ENCODE results near the gene RPS6KB2. TPM values are rescaled to one million over a fixed set of nuclear protein-coding genes. Genes with fewer than 3 reads are reported as not detected.

The RPS6KB2 gene
- total and polyA plus RNA-seq, 5 donors from 2014 or later, result 44.4 to 66.0 (median 51.4) TPM

- peaks cover 15 to 93% (median 46%) of the 10 kb centered on the region in 4 donors for H3K4me1 Mint-ChIP-seq
- peaks cover 96% of the 10 kb centered on the region for H3K4me1 ChIP-seq (ENCODE audit: control insufficient read depth, insufficient read depth, low read length, poor library complexity, severe bottlenecking)
- ATAC-seq (ENCODE audit: low read depth in 2 of 2) (no peak), DNase-seq (no peak)
- H3K27ac Mint-ChIP-seq, result peak overlapping the region; percentile 94 to 99 (median 95)
- H3K36me3 ChIP-seq (ENCODE audit: control insufficient read depth, insufficient read depth, low read length), result peaks cover 20% of the 10 kb centered on the region
- no peaks in the 10 kb centered on the region for H3K9me3 Mint-ChIP-seq
- H3K27ac ChIP-seq (ENCODE audit: insufficient read depth, low read length, poor library complexity, severe bottlenecking), result peak overlapping the region; percentile 87
- peak overlapping the region; percentile 89 to 99 (median 94) for H3K4me3 Mint-ChIP-seq
- H3K9me3 ChIP-seq (ENCODE audit: control insufficient read depth in 2 of 2, low read length in 2 of 2), result no peaks in the 10 kb centered on the region
- no peaks in the 10 kb centered on the region for H3K27me3 ChIP-seq (ENCODE audit: control insufficient read depth, insufficient read depth, low read length)
- no peak overlapping the region for H3K4me3 ChIP-seq (ENCODE audit: low read depth, low read length)
- H3K36me3 Mint-ChIP-seq, result peaks cover 16% of the 10 kb centered on the region
- H3K27me3 Mint-ChIP-seq, result no peaks in the 10 kb centered on the region
Measured at GRCh38 chr11:67410369-67410831, 17.9 kb upstream of the RPS6KB2 start.

DNA sequence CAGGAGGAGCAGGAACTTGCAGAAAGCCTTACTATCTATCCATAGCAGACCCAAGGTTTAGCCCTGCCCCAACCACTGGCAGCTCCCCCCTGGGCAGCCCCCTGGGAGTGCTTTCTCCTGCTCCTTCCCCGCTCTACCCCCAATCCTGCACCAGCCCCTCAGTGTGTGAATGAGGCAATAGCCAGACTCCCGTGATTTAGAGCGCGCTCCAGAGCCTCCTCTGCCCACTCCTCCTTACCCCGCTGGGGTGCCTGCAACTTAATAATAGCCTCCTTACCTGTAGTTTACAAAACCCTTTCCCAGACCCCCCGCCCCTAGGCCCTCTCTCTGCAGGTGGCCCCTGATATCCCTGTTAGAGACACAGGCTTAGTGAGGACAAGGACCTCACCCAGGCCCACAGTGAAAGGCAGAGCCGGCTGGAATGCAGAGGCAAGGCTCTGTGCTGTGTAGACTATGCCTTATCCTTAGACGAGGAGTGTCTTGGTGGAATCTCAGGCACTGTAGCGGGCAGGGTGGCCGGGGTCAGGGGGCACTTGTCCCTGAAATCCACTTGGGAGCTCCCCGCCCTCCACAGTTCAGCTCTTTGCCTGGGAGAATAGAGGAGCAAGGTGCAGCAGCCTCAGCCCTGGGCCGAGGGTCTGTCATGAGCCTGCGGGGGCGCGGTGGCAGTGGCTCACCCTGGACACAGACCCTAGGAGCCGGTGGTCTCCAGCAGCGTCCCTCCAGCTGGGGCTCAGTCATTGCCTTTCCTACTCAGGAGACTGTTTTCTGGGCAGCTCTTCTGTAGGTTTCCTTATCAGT, 17.1 kb upstream of the RPS6KB2 start:
- H3K36me3 Mint-ChIP-seq, result peaks cover 15% of the 10 kb centered on the region
- Histone ChIP-seq H3K27ac (ENCODE audit: insufficient read depth, low read length, poor library complexity, severe bottlenecking) (peak overlapping the region; percentile 57), H3K36me3 (ENCODE audit: control insufficient read depth, insufficient read depth, low read length) (peaks cover 15% of the 10 kb centered on the region), H3K9me3 (ENCODE audit: control insufficient read depth in 2 of 2, low read length in 2 of 2) (no peaks in the 10 kb centered on the region), H3K4me3 (ENCODE audit: low read depth, low read length) (no peak overlapping the region), H3K4me1 (ENCODE audit: control insufficient read depth, insufficient read depth, low read length, poor library complexity, severe bottlenecking) (peaks cover 93% of the 10 kb centered on the region), H3K27me3 (ENCODE audit: control insufficient read depth, insufficient read depth, low read length) (no peaks in the 10 kb centered on the region)
- DNase-seq (no peak), ATAC-seq (ENCODE audit: low read depth in 2 of 2) (no peak)
- peak overlapping the region; percentile 55 to 99 (median 94) for H3K4me3 Mint-ChIP-seq
- no peaks in the 10 kb centered on the region for H3K9me3 Mint-ChIP-seq
- no peaks in the 10 kb centered on the region for H3K27me3 Mint-ChIP-seq
- H3K4me1 Mint-ChIP-seq, result peaks cover 15 to 88% (median 46%) of the 10 kb centered on the region in 4 donors
- H3K27ac Mint-ChIP-seq, result peak overlapping the region; percentile 25 to 95 (median 92)

DNA sequence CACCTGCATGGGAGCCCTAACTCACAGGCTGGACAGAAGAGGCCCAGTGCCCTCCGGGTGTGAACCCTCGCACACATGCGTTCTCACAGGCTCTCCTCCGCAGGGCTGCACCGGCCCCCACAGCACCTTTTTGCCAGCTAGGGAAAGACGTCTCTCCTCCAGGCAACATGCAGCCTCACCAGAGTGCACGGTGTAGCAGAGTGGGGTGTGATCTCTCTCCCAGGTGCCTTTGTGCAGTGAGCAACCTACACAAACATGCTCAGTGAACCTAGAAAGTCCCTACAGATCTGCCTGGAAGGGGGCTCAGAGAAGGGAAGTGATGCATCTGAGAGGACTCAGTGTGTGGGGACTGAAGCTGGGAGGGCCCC, 16.5 kb upstream of the RPS6KB2 start:
- Mint-ChIP-seq H3K27ac (peak overlapping the region in 2 of 3 donors; percentile 92 to 95), H3K9me3 (no peaks in the 10 kb centered on the region), H3K4me3 (peak overlapping the region in 3 of 4 donors; percentile 36 to 97 (median 43)), H3K36me3 (peaks cover 15% of the 10 kb centered on the region), H3K27me3 (no peaks in the 10 kb centered on the region), H3K4me1 (peaks cover 18 to 90% (median 48%) of the 10 kb centered on the region in 4 donors)
- H3K4me1 ChIP-seq (ENCODE audit: control insufficient read depth, insufficient read depth, low read length, poor library complexity, severe bottlenecking), result peaks cover 93% of the 10 kb centered on the region
- ATAC-seq (ENCODE audit: low read depth in 2 of 2) (no peak), DNase-seq (no peak)
- no peaks in the 10 kb centered on the region for H3K27me3 ChIP-seq (ENCODE audit: control insufficient read depth, insufficient read depth, low read length)
- no peak overlapping the region for H3K4me3 ChIP-seq (ENCODE audit: low read depth, low read length)
- no peaks in the 10 kb centered on the region for H3K9me3 ChIP-seq (ENCODE audit: control insufficient read depth in 2 of 2, low read length in 2 of 2)
- peaks cover 12% of the 10 kb centered on the region for H3K36me3 ChIP-seq (ENCODE audit: control insufficient read depth, insufficient read depth, low read length)
- peak overlapping the region; percentile 57 for H3K27ac ChIP-seq (ENCODE audit: insufficient read depth, low read length, poor library complexity, severe bottlenecking)

- H3K27me3 Mint-ChIP-seq, result no peaks in the 10 kb centered on the region
- Histone ChIP-seq H3K27ac (ENCODE audit: insufficient read depth, low read length, poor library complexity, severe bottlenecking) (peak overlapping the region; percentile 35), H3K9me3 (ENCODE audit: control insufficient read depth in 2 of 2, low read length in 2 of 2) (no peaks in the 10 kb centered on the region), H3K4me1 (ENCODE audit: control insufficient read depth, insufficient read depth, low read length, poor library complexity, severe bottlenecking) (peaks cover 93% of the 10 kb centered on the region), H3K27me3 (ENCODE audit: control insufficient read depth, insufficient read depth, low read length) (no peaks in the 10 kb centered on the region), H3K36me3 (ENCODE audit: control insufficient read depth, insufficient read depth, low read length) (peaks cover 7% of the 10 kb centered on the region), H3K4me3 (ENCODE audit: low read depth, low read length) (no peak overlapping the region)
- peak overlapping the region; percentile 65 to 95 (median 79) for H3K27ac Mint-ChIP-seq
- peak overlapping the region; percentile 24 to 97 (median 64) for H3K4me3 Mint-ChIP-seq
- DNase-seq (no peak), ATAC-seq (ENCODE audit: low read depth in 2 of 2) (no peak)
- H3K9me3 Mint-ChIP-seq, result no peaks in the 10 kb centered on the region
- peaks cover 12 to 88% (median 42%) of the 10 kb centered on the region in 4 donors for H3K4me1 Mint-ChIP-seq
- peaks cover 8% of the 10 kb centered on the region for H3K36me3 Mint-ChIP-seq
Measured at GRCh38 chr11:67412495-67413179, 15.7 kb upstream of the RPS6KB2 start.

DNA sequence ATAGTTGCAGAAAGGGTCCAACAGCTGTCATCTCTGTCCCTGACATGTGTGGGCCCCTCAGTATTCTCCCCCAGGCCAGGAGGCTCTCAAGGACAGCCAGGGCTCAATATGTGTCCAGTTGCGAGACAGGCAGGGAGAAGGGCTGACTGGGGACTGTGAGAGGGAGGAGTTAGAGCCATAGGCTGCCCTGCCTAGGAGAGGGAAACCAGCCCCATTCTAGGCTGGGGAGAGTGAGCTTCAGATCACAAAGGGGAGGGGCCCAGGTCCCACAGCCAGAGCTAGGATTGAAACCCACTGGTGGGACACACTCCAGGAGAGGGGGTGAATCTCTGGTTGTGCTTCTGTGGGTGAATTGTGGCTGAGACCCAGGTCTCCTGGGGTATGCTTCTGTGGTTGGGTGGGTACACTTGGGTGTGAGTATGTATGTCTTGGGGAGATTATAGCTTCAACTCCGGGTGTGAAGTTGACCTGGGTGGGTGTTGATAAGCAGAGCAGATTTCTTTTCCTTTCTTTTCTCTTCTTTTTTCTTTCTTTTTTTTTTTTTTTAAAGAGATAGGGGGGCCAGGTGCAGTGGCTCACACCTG, 14.9 kb upstream of the RPS6KB2 start:
- no peaks in the 10 kb centered on the region for H3K27me3 Mint-ChIP-seq
- peak overlapping the region; percentile 62 to 66 (median 65) for H3K27ac Mint-ChIP-seq
- Histone ChIP-seq H3K27me3 (ENCODE audit: control insufficient read depth, insufficient read depth, low read length) (no peaks in the 10 kb centered on the region), H3K4me1 (ENCODE audit: control insufficient read depth, insufficient read depth, low read length, poor library complexity, severe bottlenecking) (peaks cover 93% of the 10 kb centered on the region), H3K36me3 (ENCODE audit: control insufficient read depth, insufficient read depth, low read length) (peaks cover 4% of the 10 kb centered on the region), H3K4me3 (ENCODE audit: low read depth, low read length) (no peak overlapping the region), H3K27ac (ENCODE audit: insufficient read depth, low read length, poor library complexity, severe bottlenecking) (peak overlapping the region; percentile 35), H3K9me3 (ENCODE audit: control insufficient read depth in 2 of 2, low read length in 2 of 2) (no peaks in the 10 kb centered on the region)
- H3K4me3 Mint-ChIP-seq, result peak overlapping the region; percentile 12 to 97 (median 58)
- H3K36me3 Mint-ChIP-seq, result peaks cover 6% of the 10 kb centered on the region
- H3K9me3 Mint-ChIP-seq, result no peaks in the 10 kb centered on the region
- ATAC-seq (ENCODE audit: low read depth in 2 of 2) (no peak), DNase-seq (no peak)
- peaks cover 5 to 88% (median 36%) of the 10 kb centered on the region in 4 donors for H3K4me1 Mint-ChIP-seq

DNA sequence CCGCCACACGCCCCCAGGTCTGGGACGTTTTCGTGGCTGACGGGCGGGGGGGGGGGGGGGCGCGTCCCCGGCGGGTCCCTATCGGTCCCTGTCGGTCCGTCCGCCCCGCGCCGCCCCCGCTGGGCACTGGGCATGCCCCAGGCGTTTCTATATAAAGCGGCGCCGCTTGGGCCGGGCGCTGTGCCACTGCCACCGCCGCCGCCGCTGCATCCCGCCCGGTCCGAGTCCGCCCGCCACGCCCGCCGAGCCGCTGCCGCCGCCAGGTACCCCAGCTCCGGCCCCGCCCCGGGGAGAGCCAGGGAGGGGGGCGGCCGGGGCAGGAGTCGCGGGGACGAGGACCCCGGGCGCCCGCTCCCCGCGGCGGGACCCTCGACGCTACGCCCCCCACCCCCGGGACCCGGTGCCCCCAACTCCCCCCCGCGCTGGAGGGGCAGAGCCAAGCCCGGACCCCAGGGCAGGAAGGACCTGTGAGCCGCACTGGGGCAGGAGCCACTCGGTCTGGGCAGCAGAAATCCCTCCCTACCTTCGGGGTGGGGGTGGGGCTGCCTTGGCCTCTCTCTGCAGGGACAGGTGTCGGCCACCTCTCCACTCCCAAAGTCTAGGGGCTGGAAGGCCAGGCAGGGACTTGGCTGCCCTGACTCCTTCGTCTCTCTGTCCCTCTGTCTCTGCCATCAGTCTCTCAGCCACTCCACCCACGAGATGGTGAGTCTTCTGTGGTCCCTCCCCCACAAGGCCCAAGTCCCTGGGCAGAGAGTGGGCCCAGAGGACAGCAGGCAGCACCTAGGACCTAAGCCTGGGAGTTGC, 12.6 kb upstream of the RPS6KB2 start, which contains the start of gene CARNS1:
Gene CARNS1 (plus strand): TSS at position 178 of the 804 bp plus-strand sequence. CDS start 522 bp downstream, at position 700.
- Mint-ChIP-seq H3K36me3 (no peaks in the 10 kb centered on the region), H3K4me1 (peaks cover 4 to 85% (median 38%) of the 10 kb centered on the region in 4 donors), H3K9me3 (no peaks in the 10 kb centered on the region), H3K27ac (peak within 1 kb of the TSS; percentile 95 to 100 (median 96)), H3K27me3 (no peaks in the 10 kb centered on the region), H3K4me3 (peak within 1 kb of the TSS; percentile 93 to 96 (median 94))
- no peaks in the 10 kb centered on the region for H3K36me3 ChIP-seq (ENCODE audit: control insufficient read depth, insufficient read depth, low read length)
- peak within 1 kb of the TSS; percentile 79 for H3K27ac ChIP-seq (ENCODE audit: insufficient read depth, low read length, poor library complexity, severe bottlenecking)
- H3K27me3 ChIP-seq (ENCODE audit: control insufficient read depth, insufficient read depth, low read length), result no peaks in the 10 kb centered on the region
- no peaks in the 10 kb centered on the region for H3K9me3 ChIP-seq (ENCODE audit: control insufficient read depth in 2 of 2, low read length in 2 of 2)
- DNase-seq (no peak), ATAC-seq (ENCODE audit: low read depth in 2 of 2) (no peak)
- peaks cover 93% of the 10 kb centered on the region for H3K4me1 ChIP-seq (ENCODE audit: control insufficient read depth, insufficient read depth, low read length, poor library complexity, severe bottlenecking)
- peak within 1 kb of the TSS; percentile 59 for H3K4me3 ChIP-seq (ENCODE audit: low read depth, low read length)

Measured in CD4-positive, CD25-positive, alpha-beta regulatory T cell (primary cell).